HepG2 (cell line): ENCODE measurements around the gene CACNA1I. TPM values are rescaled to one million over a fixed set of nuclear protein-coding genes. Genes with fewer than 3 reads are reported as not detected.

Experiments used
- CEBPG ChIP-seq: IDR thresholded peaks from 2 replicates; pipeline ENCODE4 v1.6.1; 2016
- CREB3 ChIP-seq: sonication (generic); formaldehyde crosslinking; IDR thresholded peaks from 2 replicates; pipeline ENCODE4 v1.5.0; 2020; ENCODE audit warnings: missing genetic modification reagents
- CTCF ChIP-seq: sonication (generic); formaldehyde crosslinking; IDR thresholded peaks from 2 replicates; pipeline ENCODE4 v1.5.0; 2020; ENCODE audit warnings: mild to moderate bottlenecking, missing genetic modification reagents, moderate library complexity
- HIC2 ChIP-seq: sonication (generic); formaldehyde crosslinking; IDR thresholded peaks from 2 replicates; pipeline ENCODE4 v1.9.0; 2022; ENCODE audit warnings: low read depth, missing genetic modification reagents
- HNF4A ChIP-seq: sonication (generic); formaldehyde crosslinking; IDR thresholded peaks from 2 replicates; pipeline ENCODE4 v1.4.0; 2020; ENCODE audit warnings: missing genetic modification reagents
- KDM5B ChIP-seq: sonication (generic); formaldehyde crosslinking; IDR thresholded peaks from 2 replicates; pipeline ENCODE4 v1.4.0; 2020; ENCODE audit warnings: missing genetic modification reagents, mild to moderate bottlenecking, borderline replicate concordance
- MXD4 ChIP-seq: IDR thresholded peaks from 2 replicates; pipeline ENCODE4 v1.6.1; 2016; ENCODE audit warnings: mild to moderate bottlenecking, missing biosample characterization, missing genetic modification reagents
- POLR2A ChIP-seq, 2 experiments: IDR thresholded peaks; 2 replicates each; pipeline ENCODE4 v1.6.1; 2011; ENCODE audit warnings: low read depth in 2 of 2, low read length in 2 of 2, mild to moderate bottlenecking in 1 of 2, moderate library complexity in 1 of 2; ENCODE audit not compliant: insufficient read depth in 1 of 2
- SKIL ChIP-seq: sonication (generic); formaldehyde crosslinking; IDR thresholded peaks from 2 replicates; pipeline ENCODE4 v1.8.0; 2022; ENCODE audit warnings: missing genetic modification reagents, mild to moderate bottlenecking, moderate library complexity, borderline replicate concordance
- ZFP36 ChIP-seq: fragments of 150-350 bp; IDR thresholded peaks from 2 replicates; pipeline ENCODE4 v1.6.1; 2018; ENCODE audit warnings: borderline replicate concordance, low read length, low read depth; ENCODE audit not compliant: partially characterized antibody
- ZNF326 ChIP-seq: sonication (generic); formaldehyde crosslinking; IDR thresholded peaks from 2 replicates; pipeline ENCODE4 v1.4.0; 2020; ENCODE audit warnings: missing genetic modification reagents, borderline replicate concordance
- ZNF414 ChIP-seq: sonication (generic); formaldehyde crosslinking; IDR thresholded peaks from 2 replicates; pipeline ENCODE4 v1.5.0; 2020; ENCODE audit warnings: missing genetic modification reagents
- ZNF574 ChIP-seq: sonication (generic); formaldehyde crosslinking; IDR thresholded peaks from 2 replicates; pipeline ENCODE4 v1.4.0; 2020; ENCODE audit warnings: missing genetic modification reagents
- ZNF710 ChIP-seq: sonication (generic); formaldehyde crosslinking; IDR thresholded peaks from 2 replicates; pipeline ENCODE4 v1.5.0; 2020; ENCODE audit warnings: mild to moderate bottlenecking, missing genetic modification reagents, borderline replicate concordance
- ZNF713 ChIP-seq: sonication (generic); formaldehyde crosslinking; IDR thresholded peaks from 2 replicates; pipeline ENCODE4 v1.4.0; 2020; ENCODE audit warnings: mild to moderate bottlenecking, missing genetic modification reagents
- polyA plus RNA-seq, 8 experiments: library from polyadenylated mRNA; depleted of rRNA in 3 of 8; stranded (reverse) in 7 of 8; unstranded in 1 of 8; fragments of >200 nt; fragmentation: Illumina TruSeq in 4 of 8; extraction: Trizol in 4 of 8; gene quantifications; 2 replicates each; pipeline versions ENCODE4 v1.2.1 to v1.2.3, GENCODE V29; 2011 to 2016; ENCODE audit warnings: low read depth in 4 of 8, missing spikeins in 1 of 8, mixed read lengths in 1 of 8; ENCODE audit not compliant: insufficient read depth in 1 of 8
- total RNA-seq, 5 experiments: library from RNA; depleted of rRNA; stranded (reverse); fragments of >200 nt; fragmentation: Illumina TruSeq; extraction: Trizol; gene quantifications; 2 replicates each; pipeline ENCODE4 v1.2.3, GENCODE V29; 2016; ENCODE audit warnings: low read depth in 1 of 5

CACNA1I gene
- total and polyA plus RNA-seq, 2 of the 13 experiments (the other 11 are each of a cell fraction or from before 2014, with no cell fraction given): not detected

GRCh38 chr22:39527481-39527961 is 43.0 kb upstream of the CACNA1I start (continued):
- TF ChIP-seq ZNF414 (CRISPR knock-in tag): no peak
- peak; percentile 35; the same call in 1 of the 2 replicates for TF ChIP-seq ZNF574 (CRISPR knock-in tag)
- TF ChIP-seq ZNF713 (CRISPR knock-in tag): no peak
- 0 out of 2 replicates have a peak, but pooled peaks have one; percentile 34 for TF ChIP-seq HIC2 (CRISPR knock-in tag)
- TF ChIP-seq POLR2A (IDR thresholded peaks at IDR 0.05; ENCODE audit: insufficient read depth in 1 of 2, low read depth in 2 of 2, low read length in 2 of 2): peak; percentile 30 to 45; a peak in 2 of 4 replicates
- no peak for TF ChIP-seq KDM5B
- peak; percentile 63; the same call in 1 of the 2 replicates for TF ChIP-seq HNF4A (CRISPR knock-in tag)
- no peak for TF ChIP-seq CREB3 (CRISPR knock-in tag)
- 0 out of 2 replicates have a peak, but pooled peaks have one; percentile 10 for TF ChIP-seq CTCF (CRISPR knock-in tag)
- 0 out of 2 replicates have a peak, but pooled peaks have one; percentile 23 for TF ChIP-seq MXD4 (CRISPR knock-in tag)
- no peak for TF ChIP-seq ZFP36
- peak; percentile 61 for TF ChIP-seq SKIL (CRISPR knock-in tag)
- TF ChIP-seq ZNF710: no peak
- no peak for TF ChIP-seq ZNF326 (CRISPR knock-in tag)
- TF ChIP-seq CEBPG: peak; percentile 69
